Measurements from ENCODE around the gene FUNDC2.
A peak's percentile ranks its signal among the peaks of the same experiment; 100 is the strongest.

The FUNDC2 gene

GRCh38 chrX:155023907-155024833, 2.5 kb upstream of the FUNDC2 start:
- no peak for DNase-seq

GRCh38 chrX:155026420-155026726, 271 bp upstream of the FUNDC2 start:
- no peak for DNase-seq

DNA sequence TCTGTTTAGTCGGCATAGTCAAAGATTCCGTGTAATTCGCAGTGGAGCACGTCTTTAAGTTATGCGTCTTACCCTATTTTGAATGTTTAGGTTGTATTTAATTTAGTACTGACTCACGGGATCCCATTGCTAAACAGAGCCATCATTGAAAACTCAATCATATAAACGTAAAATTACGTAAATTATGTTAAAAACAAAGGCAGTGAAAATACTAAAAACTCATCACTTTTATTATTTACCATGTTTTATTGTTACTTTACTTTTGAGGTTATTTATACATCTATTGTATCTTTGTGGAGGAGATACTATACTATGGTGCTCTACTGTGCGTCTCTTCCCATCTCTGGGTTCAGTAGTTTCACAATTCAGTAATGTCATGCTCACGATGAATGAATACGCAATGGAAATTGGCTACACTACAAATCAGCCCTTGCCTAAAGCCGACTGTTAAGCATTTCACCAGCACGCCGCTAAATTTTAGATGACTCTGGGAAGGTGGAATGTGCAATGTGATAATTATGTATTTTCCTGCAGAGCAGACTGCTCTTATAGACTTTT, 944 bp downstream of the FUNDC2 start:
- DNase-seq = no peak

GRCh38 chrX:155028129-155028528, 1.5 kb downstream of the FUNDC2 start:
- DNase-seq = no peak

DNA sequence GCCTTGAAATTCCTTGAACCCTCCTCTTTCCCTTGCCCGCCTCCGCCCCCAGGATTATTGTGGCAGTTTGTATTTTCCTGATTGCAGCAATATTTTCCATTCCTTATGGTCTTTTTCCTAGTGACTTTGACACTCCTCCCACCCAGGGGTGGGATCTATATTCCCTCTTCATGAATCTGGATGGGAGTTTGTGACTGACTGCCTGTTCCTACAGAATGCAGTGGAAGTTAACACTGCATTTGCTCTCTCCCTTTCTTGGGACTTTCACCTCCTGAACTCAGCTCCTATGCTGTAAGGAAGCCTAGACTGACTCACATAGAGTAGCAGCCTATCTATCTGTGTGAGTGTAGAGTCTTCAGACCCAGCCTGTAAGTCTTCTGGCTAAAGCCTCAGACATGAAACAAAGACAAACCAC, 2.2 kb downstream of the FUNDC2 start:
- DNase-seq = no peak

DNA sequence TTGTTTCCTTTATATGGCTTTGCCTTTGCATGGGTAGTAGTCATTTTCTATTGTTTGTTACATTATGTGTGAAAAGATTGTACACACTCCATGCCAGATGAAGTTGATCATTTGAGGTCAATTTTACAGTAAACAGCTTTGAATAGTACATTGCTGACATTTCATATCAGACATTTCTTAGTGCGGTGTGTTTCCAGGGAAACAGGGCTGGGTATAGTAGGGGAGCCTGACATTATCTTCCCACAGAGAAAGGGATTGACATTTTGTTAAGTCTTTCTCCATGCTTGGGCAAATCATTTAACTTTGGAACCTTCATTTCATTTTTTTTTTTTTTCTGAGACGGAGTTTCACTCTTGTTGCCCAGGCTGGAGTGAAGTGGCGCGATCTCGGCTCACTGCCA, 5.0 kb downstream of the FUNDC2 start:
- no peak for DNase-seq

DNA sequence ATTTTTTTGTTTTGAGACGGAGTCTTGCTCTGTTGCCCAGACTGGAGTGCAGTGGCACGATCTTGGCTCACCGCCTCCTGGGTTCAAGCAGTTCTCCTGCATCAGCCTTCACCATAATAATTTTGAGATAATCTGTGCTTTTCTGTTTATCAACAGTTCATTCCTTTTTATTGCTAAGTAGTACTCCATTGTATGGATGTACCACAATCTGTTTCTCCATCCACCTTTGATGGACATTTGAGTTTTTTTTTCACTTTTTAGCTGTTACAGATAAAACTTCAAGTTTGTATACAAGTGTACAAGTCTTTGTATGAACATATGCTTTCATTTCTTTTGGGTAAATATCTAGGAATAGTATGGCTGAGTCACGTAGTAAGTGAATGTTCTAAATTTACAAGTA, 9.0 kb downstream of the FUNDC2 start:
- no peak for DNase-seq

DNA sequence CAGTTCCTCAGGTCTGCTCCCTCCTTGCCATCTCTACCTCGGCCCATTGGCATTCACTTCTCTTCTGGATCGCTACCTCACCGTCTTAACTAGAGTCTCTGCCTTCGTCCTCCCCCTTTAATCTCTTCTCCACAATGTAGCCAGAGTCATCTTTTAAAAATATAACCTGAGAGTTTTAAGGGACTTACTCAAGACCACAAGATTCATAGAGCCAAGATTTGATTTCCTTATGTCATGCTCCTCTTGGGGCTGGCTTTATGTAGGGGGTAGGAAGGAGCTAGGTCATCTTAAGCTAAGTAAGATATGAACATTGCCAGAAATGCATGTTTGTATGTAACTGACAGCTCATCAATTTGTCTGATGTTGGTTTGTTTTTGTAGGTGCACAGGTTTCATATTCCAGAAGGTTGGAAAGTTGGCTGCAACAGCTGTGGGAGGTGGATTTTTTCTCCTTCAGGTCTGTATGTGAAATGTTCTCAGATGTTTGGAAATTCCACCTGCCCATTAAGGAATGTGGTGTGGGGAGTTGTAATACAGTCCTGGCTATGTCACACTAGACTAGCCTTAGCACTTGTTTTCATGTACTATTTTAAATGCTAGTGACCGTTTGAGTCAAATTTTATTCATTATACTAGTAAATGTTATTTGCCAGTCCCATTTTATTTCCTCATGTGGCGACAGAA, 19.6 kb downstream of the FUNDC2 start:
- no peak for DNase-seq

GRCh38 chrX:155046811-155047528, 20.3 kb downstream of the FUNDC2 start:
- no peak for DNase-seq

DNA sequence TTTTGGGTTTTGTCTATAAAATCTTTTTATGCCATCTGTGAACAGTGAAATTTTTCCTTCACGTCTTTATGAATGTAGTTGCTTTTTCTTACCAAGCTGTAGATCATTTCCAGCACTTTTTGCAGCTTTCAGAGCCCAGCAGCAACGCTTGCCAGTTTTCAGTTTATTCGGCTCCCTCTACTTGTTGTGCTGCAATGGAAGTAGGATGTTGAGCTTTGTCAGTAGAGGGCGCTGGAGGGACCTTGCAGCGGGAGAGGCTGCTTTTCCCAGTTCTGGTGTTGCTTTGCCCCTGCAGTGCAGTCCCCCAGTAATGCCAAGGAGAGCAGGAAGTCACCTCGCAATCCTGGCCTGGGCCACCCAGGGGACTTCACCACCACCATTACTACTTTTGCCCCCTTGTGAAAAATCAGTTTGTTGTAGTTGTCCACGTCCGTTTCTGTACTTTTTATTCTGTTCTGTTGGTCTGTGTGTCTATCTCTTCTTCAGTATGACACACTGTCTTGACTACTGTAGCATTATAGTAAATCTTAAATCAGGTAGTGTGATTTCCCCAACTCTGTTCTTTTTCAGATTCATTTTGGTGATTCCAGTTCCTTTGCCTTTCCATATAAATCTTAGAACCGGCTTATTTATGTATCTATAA, 22.5 kb downstream of the FUNDC2 start:
- peak; percentile 3 for DNase-seq

DNA sequence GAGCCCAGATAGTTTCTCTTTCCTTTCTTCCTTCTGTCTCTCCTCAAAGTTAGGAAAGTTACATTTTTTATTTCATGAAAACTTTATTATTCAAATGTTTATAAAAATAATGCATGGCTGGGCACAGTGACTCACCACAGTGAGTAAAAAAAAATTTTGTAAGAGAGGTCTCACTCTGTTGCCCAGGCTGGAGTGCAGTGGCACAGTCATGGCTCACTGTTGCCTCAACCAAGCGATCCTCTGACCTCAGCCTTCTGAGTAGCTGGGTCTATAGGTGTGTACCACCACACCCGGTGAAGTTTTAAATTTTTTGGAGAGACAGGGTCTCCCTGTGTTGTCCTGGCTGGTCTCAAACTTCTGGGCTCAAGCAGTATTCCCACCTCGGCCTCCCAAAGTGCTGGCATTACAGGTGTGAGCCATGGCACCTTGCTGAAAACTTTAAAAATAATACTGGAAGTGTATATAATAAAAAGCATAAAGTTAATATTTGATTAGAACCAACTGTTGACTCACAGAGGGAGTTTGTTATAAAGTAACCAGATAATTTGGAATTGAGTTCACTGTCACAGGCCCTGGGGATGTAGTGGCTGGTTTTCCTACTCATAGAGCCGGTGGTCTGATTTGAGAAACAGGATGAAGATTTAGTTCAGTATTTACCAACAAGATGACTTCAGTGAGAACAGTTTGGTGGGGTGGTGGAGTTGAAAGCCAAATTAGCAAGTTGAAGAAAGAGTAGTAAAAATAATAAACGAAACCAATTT, 26.3 kb downstream of the FUNDC2 start:
- no peak for DNase-seq

DNA sequence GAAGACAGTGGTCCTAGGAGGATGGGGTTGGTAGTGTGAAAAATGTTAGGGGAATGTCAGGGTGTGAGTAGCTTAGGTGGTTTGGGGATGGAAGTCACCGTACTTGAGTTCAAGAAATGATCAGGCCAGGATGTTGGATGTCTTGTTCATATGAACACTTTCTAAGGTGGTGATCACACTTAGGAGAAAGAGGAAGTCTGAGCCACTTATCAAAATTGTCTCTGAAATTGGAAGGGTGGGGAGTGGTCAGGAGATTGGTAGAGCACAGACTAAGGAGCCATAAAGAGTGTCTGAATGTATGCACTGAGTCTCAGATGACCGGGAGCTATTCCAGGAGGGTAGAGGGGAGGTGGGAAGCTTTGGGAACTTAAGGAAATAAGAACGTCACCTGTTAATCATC, 27.0 kb downstream of the FUNDC2 start:
- no peak for DNase-seq

- DNase-seq = no peak
These were observed 27.6 kb downstream of the FUNDC2 start for GRCh38 chrX:155054255-155054654.

DNA sequence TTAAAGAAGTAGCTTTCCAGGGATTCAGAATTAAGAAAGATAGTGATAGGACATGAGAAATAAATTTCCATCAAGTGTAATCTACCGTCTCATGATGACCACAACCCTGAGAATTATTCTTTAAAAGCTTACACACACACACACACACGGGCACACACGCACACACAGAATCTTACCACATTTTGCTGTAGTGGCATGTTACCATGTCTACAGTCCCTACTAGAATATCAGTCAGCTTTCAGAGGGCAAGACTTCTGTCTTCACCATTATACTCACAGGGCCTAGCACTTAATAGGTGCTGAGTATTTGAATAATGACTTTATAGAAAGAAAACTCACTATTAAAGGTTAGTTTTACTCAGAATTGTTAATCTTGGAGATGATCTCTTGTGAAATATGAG, 28.9 kb downstream of the FUNDC2 start:
- DNase-seq = no peak

GRCh38 chrX:155056471-155056870, 29.8 kb downstream of the FUNDC2 start:
- DNase-seq = no peak

DNA sequence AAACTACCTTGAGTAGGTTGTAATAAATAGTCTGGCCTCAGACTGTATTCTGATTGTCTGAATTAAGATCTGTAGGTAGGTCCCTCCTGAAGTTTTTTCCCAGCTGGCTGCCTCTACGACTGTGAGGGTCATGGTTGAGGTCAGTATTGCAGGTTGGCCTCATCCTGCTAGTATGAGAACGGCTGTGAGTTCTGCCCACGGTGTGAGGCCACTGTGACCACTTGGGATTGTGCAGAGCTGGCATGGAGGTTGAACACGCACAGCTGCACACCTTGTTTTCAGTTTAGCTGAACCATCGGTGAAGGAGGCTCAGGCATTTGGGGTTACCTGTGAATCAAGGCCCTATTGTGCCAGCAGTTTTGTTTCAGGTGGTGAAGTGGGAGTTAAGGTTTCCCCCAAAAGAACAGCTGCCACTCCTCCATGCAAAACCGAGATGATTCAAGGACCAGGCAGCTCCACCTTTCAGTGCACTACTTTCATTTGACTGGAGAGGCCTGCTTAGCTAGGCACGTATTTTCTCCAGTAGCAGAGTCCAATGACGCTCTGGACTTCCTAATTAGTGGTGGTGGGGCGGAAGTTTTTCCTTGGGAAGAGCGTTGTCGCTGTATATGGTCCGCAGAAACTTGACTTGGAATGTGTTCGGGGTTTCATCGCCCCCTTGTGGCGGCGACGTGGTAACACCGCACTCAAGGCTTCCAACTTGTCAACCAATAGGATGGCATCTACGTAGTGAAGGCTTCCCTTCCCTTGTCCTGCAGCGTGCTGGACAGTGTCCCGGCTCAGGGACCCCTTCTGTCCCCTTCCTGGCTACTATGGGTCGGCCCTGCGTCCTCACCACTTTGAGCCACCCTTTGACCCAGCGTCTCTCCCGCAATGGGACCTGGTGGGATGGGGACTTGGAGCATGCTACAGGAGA, 30.5 kb downstream of the FUNDC2 start:
- DNase-seq = peak; percentile 7

GRCh38 chrX:155061760-155062159, 35.1 kb downstream of the FUNDC2 start:
- DNase-seq = no peak

- DNase-seq = no peak
These were observed 38.5 kb downstream of the FUNDC2 start for GRCh38 chrX:155065035-155065734.

DNA sequence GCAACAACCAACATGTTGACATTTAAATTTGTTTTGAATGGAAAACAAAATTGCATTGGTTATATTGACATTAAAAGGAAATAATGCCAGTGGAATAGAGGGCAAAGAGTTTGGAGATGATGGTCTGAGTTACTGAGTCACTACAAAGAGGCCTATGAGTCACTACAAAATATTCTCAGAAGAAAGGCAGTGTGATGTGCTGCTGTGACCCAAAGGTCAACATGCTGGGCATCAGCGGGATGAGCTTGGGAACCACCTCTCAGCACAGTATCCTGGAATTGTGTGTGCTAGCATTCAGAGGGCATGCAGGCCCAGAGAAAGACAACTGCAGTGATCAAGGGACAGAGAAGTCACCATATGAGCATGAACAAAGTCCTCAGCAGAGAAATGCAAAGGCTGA, 41.5 kb downstream of the FUNDC2 start:
- no peak for DNase-seq

GRCh38 chrX:155069414-155069813, 42.8 kb downstream of the FUNDC2 start:
- no peak for DNase-seq

Data from NCI-H1436 treated with DMSO at 0.1 percent for 48 hours (cell line).